Mucosa of stomach (tissue), 1 donor: ENCODE results near the gene PTPN11.
"Not testable (repeated sequence)": the region's sequence is repeated elsewhere in the genome, so short reads cannot be mapped to it uniquely, and the experiment has no call there.

Source experiments
- H3K27me3 ChIP-seq: one replicate; pipeline ENCODE4 v1.7.0; 2013; ENCODE audit warnings: mild to moderate bottlenecking, low read length; ENCODE audit not compliant: control insufficient read depth, insufficient read depth
- H3K36me3 ChIP-seq: one replicate; pipeline ENCODE4 v1.7.0; 2013; ENCODE audit warnings: low read length; ENCODE audit not compliant: control insufficient read depth, insufficient read depth
- H3K4me1 ChIP-seq: one replicate; pipeline ENCODE4 v1.7.0; 2013; ENCODE audit warnings: mild to moderate bottlenecking, low read length; ENCODE audit not compliant: control insufficient read depth, insufficient read depth
- H3K4me3 ChIP-seq: one replicate; pipeline ENCODE4 v1.7.0; 2013; ENCODE audit warnings: low read length
- H3K9ac ChIP-seq: one replicate; pipeline ENCODE4 v1.7.0; 2013; ENCODE audit warnings: mild to moderate bottlenecking, low read length, moderate library complexity
- H3K9me3 ChIP-seq: one replicate; pipeline ENCODE4 v1.7.0; 2013; ENCODE audit warnings: mild to moderate bottlenecking, low read length, moderate library complexity; ENCODE audit not compliant: control insufficient read depth
- donor health status: Pancreatic carcinoma.

PTPN11 gene

GRCh38 chr12:112418273-112418607 lies 507 bp upstream of the PTPN11 start:
- no peaks in the 10 kb centered on the region for H3K36me3 ChIP-seq
- peak overlapping the region; percentile 81 for H3K4me3 ChIP-seq
- no peaks in the 10 kb centered on the region for H3K27me3 ChIP-seq
- no peaks in the 10 kb centered on the region for H3K9me3 ChIP-seq
- peaks cover 21% of the 10 kb centered on the region for H3K4me1 ChIP-seq
- H3K9ac ChIP-seq, result peak overlapping the region; percentile 97

GRCh38 chr12:112419297-112420133 lies 768 bp downstream of the PTPN11 start:
- Histone ChIP-seq H3K9me3 (no peaks in the 10 kb centered on the region), H3K4me1 (peaks cover 15% of the 10 kb centered on the region), H3K4me3 (peak overlapping the region; percentile 81), H3K36me3 (no peaks in the 10 kb centered on the region), H3K27me3 (no peaks in the 10 kb centered on the region), H3K9ac (peak overlapping the region; percentile 97)

- H3K36me3 ChIP-seq, result no peaks in the 10 kb centered on the region
- no peaks in the 10 kb centered on the region for H3K27me3 ChIP-seq
- peaks cover 10% of the 10 kb centered on the region for H3K4me1 ChIP-seq
- no peak overlapping the region for H3K9ac ChIP-seq
- H3K9me3 ChIP-seq, result no peaks in the 10 kb centered on the region
- H3K4me3 ChIP-seq, result no peak overlapping the region
These were observed 2.0 kb downstream of the PTPN11 start for GRCh38 chr12:112420740-112421139.

GRCh38 chr12:112421363-112421762 lies 2.6 kb downstream of the PTPN11 start:
- no peaks in the 10 kb centered on the region for H3K9me3 ChIP-seq
- peaks cover 10% of the 10 kb centered on the region for H3K4me1 ChIP-seq
- no peaks in the 10 kb centered on the region for H3K27me3 ChIP-seq
- no peak overlapping the region for H3K4me3 ChIP-seq
- no peaks in the 10 kb centered on the region for H3K36me3 ChIP-seq
- no peak overlapping the region for H3K9ac ChIP-seq

- Histone ChIP-seq H3K4me1 (peaks cover 10% of the 10 kb centered on the region), H3K9ac (no peak overlapping the region), H3K4me3 (no peak overlapping the region)
These were observed 3.8 kb downstream of the PTPN11 start for GRCh38 chr12:112422531-112422930.

GRCh38 chr12:112424126-112424525 lies 5.4 kb downstream of the PTPN11 start:
- H3K9me3 ChIP-seq, result no peaks in the 10 kb centered on the region
- peaks cover 10% of the 10 kb centered on the region for H3K4me1 ChIP-seq
- no peak overlapping the region for H3K4me3 ChIP-seq
- H3K27me3 ChIP-seq, result no peaks in the 10 kb centered on the region
- no peak overlapping the region for H3K9ac ChIP-seq
- H3K36me3 ChIP-seq, result no peaks in the 10 kb centered on the region

More at GRCh38 chr12:112422531-112422930, 3.8 kb downstream of the PTPN11 start:
- no peaks in the 10 kb centered on the region for H3K9me3 ChIP-seq
- H3K36me3 ChIP-seq, result no peaks in the 10 kb centered on the region
- no peaks in the 10 kb centered on the region for H3K27me3 ChIP-seq

- H3K27me3 ChIP-seq, result no peaks in the 10 kb centered on the region
- H3K4me3 ChIP-seq, result no peak overlapping the region
- no peaks in the 10 kb centered on the region for H3K36me3 ChIP-seq
- no peak overlapping the region for H3K9ac ChIP-seq
- no peaks in the 10 kb centered on the region for H3K9me3 ChIP-seq
- no peaks in the 10 kb centered on the region for H3K4me1 ChIP-seq
These were observed 7.0 kb downstream of the PTPN11 start for GRCh38 chr12:112425582-112426382.

- Histone ChIP-seq H3K27me3 (no peaks in the 10 kb centered on the region), H3K4me3 (no peak overlapping the region)
These were observed 9.0 kb downstream of the PTPN11 start for GRCh38 chr12:112427760-112428159.

GRCh38 chr12:112430929-112431328 lies 12.2 kb downstream of the PTPN11 start:
- Histone ChIP-seq H3K4me1 (no peaks in the 10 kb centered on the region), H3K27me3 (no peaks in the 10 kb centered on the region), H3K36me3 (no peaks in the 10 kb centered on the region), H3K9me3 (no peaks in the 10 kb centered on the region), H3K9ac (no peak overlapping the region), H3K4me3 (no peak overlapping the region)

More at GRCh38 chr12:112427760-112428159, 9.0 kb downstream of the PTPN11 start:
- no peak overlapping the region for H3K9ac ChIP-seq
- H3K36me3 ChIP-seq, result no peaks in the 10 kb centered on the region
- no peaks in the 10 kb centered on the region for H3K4me1 ChIP-seq
- no peaks in the 10 kb centered on the region for H3K9me3 ChIP-seq

GRCh38 chr12:112431965-112432364 lies 13.2 kb downstream of the PTPN11 start:
- H3K9ac ChIP-seq, result no peak overlapping the region
- no peak overlapping the region for H3K4me3 ChIP-seq
- no peaks in the 10 kb centered on the region for H3K36me3 ChIP-seq
- no peaks in the 10 kb centered on the region for H3K27me3 ChIP-seq
- no peaks in the 10 kb centered on the region for H3K9me3 ChIP-seq
- H3K4me1 ChIP-seq, result no peaks in the 10 kb centered on the region

GRCh38 chr12:112433551-112433950 lies 14.8 kb downstream of the PTPN11 start:
- no peaks in the 10 kb centered on the region for H3K27me3 ChIP-seq
- no peak overlapping the region for H3K4me3 ChIP-seq
- no peaks in the 10 kb centered on the region for H3K9me3 ChIP-seq

GRCh38 chr12:112438645-112439044 lies 19.9 kb downstream of the PTPN11 start:
- H3K27me3 ChIP-seq, H3K9ac ChIP-seq, H3K36me3 ChIP-seq, H3K4me3 ChIP-seq, H3K9me3 ChIP-seq, H3K4me1 ChIP-seq: not testable (repeated sequence)

More at GRCh38 chr12:112433551-112433950, 14.8 kb downstream of the PTPN11 start:
- Histone ChIP-seq H3K9ac (no peak overlapping the region), H3K36me3 (no peaks in the 10 kb centered on the region), H3K4me1 (no peaks in the 10 kb centered on the region)
